Fibroblast of skin of abdomen (primary cell): Measurements from ENCODE around the gene LEMD2.

Experiments
- DNase-seq: peaks from one replicate; pipeline ENCODE4 v3.0.0-alpha.2; 2013

The LEMD2 gene

GRCh38 chr6:33772902-33773472 lies 15.9 kb downstream of the LEMD2 start:
- DNase-seq, result no peak

DNA sequence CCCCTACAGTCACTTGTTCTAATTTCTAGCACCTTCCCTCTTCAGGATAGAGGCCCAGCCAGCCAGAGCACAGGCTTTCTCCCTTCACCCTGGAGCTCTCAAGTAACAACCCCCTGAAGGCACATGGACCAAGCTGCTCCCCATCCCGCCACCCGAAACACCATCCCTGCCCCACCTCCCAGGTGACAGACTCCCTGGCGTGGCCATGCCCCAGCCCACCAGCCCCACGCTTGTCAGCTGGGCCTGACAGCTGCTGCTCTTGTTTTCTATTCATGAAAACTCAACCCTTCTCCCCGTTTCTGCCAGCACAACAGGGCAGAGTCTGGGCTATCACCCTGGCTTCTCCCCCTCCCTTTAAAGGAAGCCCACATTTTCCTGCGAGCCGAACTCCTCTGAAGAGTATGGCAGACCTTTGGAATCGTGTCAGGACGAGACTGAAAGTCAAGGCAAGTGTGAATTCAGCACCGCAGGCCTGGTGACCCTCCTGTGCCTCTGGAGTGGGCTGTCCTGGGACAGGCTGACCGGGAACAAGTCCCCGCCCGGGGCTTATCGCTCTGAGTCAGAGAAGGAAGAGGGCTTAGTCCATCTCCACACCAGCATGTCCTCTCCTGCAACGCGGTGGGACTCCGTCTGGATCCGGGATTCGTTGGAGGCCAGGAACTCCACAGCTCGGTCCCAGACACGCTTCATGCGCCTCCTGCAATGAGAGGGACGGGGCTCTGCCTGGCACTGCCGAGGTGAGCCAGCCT lies 16.7 kb downstream of the LEMD2 start:
- no peak for DNase-seq

DNA sequence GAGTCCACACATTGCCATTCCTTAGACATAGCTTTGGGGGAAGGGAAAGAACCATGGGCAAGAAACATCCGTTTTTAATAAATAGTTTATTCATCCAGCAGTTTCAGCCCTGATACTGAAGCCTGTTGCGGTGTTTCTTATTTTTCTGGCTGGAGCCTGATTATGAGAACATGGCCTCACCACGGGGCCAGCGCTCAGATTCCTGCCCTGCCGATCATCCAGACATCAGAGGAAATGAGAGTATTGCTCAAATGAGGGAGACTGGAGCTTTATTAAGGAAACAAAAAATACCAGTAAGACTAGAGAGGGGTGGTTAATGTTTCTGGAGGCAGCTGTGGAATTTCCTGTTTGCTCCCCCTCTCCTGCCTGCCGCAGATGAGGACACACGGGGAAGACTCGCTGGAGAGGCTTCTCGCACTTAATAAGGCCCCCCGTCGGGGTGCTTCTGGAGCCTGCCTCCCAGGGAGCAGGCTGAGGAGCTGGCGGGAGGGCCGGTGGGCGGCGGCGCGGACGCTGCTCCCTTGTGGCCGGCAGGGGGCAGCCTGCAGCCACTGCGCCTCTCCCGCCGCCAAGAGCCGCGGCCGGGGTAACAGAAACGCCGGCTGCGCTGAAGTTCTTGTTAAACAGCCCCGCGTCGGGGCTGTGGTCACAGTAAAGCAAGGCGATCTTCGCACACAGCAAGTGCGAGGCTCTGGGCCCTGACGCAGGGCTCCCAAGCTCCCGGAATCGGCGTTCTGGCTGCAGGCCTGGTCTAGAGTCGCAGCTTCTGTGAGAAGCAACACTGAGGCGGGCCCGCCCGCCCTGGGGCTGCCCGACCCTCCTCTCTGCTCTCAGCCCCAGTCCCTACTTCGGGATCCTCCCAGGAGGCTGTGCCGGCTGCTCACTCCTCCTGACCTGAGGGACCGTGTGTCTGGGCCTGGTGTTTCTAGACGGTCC lies 17.5 kb downstream of the LEMD2 start:
- DNase-seq, result peak; percentile 100

DNA sequence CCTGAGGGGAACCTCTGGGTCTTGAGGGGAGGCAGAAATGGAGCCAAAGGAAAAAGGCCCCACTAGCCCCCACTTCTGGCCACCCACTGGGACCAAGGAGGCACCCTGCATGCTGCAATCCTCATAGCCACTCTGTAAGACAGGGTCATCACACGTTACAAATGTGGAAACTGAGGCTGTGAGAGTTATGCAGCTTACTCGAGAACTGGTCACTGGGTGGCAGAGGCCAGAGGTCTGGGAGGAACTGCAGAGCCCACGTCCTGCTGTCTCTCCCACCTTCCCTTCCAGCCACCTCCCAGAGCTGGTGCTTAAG lies 18.1 kb downstream of the LEMD2 start:
- DNase-seq, result no peak

DNA sequence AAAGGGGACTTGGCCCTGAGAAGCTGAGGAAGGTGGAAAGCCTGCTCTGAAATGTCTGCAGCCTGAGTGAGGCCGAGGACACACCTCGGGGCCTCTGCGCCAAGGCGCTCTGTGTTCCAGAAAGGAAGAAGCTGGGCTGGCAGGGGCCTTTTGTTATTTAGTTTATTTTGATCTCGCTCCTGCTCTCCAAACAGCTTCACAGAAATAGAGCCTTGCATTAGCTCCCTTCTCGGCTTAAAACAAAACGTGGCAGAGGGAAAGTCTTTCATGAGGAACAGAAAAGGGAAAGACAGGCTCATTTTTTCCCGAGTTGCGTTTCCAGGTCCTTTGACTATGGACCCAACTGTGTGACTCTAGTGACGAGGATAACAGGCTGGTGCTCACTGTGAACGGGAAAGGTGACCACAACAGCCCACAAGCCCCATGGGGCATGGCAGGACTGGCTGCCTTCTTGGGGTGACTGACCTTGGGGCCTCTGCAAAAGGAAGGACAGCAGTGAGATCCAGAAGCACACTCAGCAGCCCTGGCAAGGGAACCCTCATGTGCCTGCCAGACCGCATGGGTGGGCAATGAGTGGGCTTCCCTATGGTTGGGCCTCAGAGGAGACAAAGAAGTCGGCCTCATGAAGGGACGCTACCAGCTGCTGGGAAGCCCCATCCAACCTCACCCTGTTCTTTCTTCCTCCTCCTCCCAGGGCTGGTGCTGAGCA lies 18.7 kb downstream of the LEMD2 start:
- no peak for DNase-seq

DNA sequence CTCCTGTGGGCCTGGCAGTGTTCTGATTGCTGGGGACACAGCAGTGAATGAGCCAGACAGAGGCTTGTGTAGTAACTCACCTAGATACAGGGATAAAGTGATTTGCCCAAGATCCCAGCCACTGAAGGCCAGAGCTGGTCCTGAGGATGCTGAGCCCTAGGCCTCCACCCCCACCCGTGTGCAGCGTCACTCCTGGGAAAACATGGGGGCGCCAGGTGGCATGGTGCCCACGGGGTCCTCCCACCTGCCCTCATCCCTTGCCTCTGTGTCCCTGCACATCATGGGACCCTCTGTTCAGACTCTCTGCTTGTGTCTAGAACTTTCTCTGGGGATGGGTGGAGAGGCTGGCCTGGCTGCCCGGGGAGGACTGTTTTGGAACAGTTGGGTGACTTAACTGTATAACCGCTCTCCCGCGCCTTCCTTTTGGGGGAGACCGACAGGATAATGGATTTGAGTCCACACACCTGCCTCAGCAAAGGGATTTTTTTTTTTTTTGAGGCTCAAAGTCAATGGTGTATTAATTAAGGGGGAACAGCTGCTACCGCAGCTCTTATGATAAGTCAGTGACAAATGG lies 19.6 kb downstream of the LEMD2 start:
- DNase-seq, result no peak

- DNase-seq, result peak; percentile 77
Measured at GRCh38 chr6:33768644-33769120, 20.2 kb downstream of the LEMD2 start.

DNA sequence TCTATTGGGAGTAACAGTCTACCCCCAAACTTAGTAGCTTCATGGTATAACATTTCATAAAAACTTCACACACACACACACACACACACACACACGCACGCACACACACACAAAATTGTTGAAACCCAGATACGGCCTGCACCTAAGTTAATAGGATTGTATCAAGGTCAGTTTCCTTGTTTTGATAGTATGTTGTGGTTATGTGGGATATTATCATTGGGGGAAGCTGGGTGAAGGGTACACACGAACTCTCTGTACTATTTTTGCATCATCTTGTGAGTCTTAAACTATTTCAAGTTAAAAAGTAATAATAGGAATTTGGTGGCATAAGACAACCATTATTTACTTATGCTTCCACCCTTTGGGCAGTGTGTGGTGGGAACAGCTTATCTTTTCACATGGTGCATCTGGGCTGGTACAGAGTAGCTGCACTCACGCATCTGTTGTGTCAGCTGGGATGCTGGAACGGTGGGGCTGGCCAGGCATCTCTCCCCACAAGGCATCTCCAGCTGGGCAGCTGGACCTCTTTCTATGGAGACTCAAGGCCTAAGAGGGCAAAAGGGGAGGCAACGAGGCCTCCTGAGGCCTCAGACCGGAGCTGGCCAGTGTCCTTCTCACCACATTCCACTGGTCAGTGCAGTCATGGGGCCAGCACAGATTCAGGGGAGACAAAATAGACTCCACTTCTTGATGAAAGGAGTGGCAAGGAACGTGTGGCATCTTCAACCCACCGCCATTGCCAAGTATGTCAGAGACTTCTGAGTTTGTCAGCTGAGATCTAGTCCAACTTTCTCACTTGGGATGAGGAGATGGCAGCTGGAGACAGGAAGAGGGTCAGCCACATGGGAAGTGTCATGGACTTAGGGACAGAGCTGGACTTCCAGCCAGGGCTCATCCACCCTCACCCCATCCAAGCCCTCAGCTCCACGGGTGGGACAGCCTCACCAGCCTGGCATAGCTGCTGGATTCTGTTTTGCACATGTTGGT lies 21.7 kb downstream of the LEMD2 start:
- DNase-seq, result no peak

GRCh38 chr6:33765368-33765767 lies 23.6 kb downstream of the LEMD2 start:
- DNase-seq, result no peak

DNA sequence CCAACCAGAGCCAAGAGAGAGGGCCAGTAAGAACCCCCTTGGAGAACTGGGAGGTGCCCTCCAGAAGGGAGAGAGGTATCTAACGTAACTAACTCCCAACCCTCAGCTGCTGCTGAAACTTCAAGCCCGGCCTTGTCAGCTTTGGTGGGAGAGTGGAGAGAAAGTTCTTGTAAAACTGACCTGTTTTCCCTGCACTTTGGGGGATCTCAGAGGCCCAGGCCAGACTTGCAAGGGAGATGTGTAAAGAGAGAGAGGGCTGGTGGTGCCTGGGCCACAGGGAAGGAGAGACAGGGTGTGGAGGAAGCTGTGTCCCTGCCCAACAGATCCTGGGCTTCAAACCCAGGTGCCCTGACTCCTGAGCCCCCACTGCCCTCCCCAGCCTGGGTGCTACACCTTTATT lies 24.9 kb downstream of the LEMD2 start:
- DNase-seq, result no peak

DNA sequence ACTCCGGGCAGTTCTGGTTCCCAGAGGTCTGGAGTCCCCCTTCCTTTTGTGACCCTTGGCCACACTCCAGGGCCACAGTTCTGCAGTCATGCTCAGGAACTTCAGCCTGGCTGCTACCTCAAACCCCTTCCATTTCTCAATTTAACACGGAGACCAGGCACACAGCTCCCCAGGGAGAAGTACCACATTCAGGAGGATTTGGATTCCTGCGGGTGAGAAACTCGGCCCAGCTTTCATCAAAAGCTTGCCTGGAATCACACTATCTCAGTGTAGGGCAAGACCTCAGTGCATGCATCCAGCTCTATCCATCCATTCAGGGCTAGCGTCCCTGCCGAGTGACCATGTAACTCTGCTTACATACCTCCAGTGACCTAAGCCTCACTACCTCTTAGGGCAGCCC lies 25.4 kb downstream of the LEMD2 start:
- DNase-seq, result no peak

GRCh38 chr6:33762713-33763112 lies 26.2 kb downstream of the LEMD2 start:
- no peak for DNase-seq

DNA sequence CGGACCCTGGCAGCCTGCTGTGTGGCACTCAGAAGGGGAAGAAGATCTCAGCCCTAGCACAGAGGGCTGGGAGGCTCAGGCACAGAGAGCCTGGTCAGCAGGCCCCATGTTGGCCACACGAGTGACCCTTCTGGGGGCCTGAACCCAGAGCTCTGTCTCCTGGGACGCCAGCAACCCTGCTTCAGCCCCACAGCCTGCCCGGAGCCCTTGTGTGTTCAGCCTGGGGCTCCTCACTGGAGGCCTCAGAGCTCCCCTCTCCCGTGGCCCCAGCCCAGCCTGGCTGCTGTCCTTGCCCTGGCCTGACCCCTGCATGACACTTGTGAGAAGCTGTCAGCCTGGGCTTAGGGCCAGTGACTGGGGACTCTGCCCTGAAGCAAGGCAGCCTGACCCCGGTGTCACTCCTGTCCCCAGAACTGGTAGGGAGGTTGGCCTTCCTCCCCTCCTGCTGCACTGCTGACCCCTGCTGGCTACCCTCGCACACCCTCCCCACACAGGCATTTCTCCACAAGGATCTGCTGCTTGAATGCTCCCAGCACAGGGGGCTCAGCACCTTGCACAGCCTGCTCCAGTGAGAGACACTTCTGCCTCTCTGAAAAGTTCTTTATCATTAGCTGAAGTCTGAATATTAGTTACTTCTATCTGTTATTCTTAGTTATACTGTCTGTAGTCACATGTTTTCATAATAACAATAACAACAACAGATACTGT lies 26.9 kb downstream of the LEMD2 start:
- DNase-seq, result peak; percentile 33

DNA sequence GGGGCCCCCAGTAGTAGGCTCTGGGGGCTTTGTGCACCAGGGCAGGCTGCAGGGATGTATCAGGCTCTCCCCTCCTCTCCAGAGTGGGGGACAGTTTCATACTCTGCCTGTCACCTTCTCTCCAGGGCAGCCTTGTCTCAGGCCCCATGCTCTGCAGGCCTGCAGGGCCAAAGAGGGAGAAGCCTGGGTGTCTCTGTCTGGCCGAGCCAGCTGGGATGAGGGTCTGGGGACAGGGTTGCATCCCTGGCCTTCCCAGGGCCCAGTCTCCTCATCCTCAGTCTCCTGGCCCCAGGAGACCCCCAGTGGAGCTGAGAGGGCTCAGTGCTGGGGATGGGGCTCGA lies 27.4 kb downstream of the LEMD2 start:
- no peak for DNase-seq

DNA sequence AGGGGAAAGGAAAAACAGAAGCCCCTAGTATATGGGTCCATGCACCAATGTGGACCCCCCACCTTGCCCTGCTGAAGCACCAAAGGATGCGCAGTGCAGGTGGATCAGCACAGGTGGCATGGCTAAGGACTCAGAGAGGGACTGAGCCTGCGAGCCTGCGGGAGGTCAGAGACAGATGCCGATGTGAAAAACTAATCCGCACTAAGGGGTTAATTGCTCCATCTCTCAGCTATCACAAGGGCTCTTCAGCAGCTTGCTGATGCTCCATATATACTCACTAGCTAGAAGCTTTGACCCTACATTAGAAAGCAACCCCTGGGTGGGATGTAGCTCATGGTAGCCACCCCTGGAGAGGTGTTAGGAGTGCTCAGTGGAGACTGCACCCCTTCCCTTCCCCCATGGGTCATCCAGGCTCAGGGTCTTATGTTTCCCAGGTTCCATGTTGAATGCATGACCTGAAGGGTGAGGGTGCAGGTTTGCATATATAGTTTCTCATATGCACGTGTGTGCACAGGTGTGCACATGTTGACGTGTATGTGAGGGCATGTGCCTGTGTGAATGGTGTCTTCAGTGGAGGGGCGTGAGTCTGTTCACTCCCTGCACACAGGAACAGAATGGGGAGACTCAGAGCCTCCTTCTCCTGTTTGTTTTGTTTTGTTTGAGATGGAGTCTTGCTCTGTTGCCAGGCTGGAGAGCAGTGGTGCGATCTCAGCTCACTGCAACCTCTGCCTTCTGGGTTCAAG lies 28.9 kb downstream of the LEMD2 start:
- no peak for DNase-seq

- no peak for DNase-seq
Measured at GRCh38 chr6:33758815-33759216, 30.1 kb downstream of the LEMD2 start.

DNA sequence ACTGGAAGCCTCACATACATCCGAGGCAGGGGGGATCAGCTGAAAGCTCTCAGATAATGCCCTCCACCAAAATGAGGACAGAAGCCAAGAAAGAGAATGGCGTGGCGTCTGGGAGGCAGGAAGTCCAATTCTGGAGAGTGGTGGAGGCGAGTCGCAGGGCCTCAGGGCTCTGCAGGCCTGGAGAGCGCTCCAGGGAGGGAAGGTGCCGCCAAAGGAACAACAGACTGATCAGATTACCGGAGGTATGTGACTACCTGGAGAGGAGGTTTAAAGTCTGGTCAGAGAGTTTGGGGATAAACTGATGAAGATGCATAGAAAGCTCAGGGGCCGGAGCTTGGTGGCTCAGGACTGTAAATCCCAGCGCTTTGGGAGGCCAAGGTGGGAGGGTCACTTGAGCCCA lies 31.0 kb downstream of the LEMD2 start:
- DNase-seq, result no peak

DNA sequence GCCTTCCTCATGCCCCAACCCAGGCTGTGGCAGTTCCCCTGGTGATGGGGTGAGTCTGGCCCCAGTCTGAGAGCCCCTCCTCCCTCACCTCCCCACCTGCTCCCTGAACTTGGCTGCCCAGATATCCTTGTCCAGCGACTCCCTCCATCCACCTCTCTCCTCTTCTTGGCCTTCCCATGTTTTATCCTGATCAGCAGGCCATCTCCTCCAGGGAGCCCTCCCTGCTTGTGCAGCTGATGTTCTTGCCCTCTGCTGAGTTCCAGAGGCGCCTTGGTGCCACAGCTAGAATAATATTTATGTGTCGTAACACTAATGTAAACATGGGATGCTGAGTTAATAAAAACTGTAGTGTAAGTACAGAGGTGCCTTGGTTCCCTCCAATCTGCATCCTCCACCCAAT lies 31.8 kb downstream of the LEMD2 start:
- DNase-seq, result no peak

- no peak for DNase-seq
Measured at GRCh38 chr6:33756211-33756954, 32.5 kb downstream of the LEMD2 start.
